Stimulated activated CD8-positive, alpha-beta memory T cell treated with anti-CD3 and anti-CD28 coated beads, Interleukin-12 subunit alpha, Interleukin-12 subunit beta, amount 100 ng/mL, for 24 hours (primary cell): ENCODE results near the gene SLC44A3.
A peak's percentile ranks its signal among the peaks of the same experiment; 100 is the strongest.

Experiments
- DNase-seq: peaks from one replicate; pipeline ENCODE4 v3.0.0-alpha.2; 2020; ENCODE audit errors: extremely low read depth

SLC44A3 gene

DNA sequence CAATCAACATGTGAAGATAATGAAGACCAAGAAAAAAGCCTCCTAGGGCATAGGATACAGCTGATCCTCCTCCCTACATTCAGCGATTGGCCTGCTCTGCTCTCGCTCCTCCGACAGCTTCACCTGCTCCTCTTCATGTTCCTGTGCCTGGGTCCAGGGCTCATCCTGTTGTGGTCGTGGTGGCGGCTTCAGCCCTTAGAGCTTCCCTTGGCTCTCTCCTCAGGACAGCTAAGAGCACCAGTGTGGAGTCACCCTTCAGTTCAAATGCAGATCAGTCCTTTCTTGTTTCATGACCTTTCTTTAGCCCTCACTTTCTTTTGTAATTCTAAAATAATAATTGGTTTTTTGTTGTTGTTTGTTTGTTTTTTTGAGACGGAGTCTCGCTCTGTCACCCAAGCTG, 88.0 kb downstream of the SLC44A3 start:
- DNase-seq: no peak

DNA sequence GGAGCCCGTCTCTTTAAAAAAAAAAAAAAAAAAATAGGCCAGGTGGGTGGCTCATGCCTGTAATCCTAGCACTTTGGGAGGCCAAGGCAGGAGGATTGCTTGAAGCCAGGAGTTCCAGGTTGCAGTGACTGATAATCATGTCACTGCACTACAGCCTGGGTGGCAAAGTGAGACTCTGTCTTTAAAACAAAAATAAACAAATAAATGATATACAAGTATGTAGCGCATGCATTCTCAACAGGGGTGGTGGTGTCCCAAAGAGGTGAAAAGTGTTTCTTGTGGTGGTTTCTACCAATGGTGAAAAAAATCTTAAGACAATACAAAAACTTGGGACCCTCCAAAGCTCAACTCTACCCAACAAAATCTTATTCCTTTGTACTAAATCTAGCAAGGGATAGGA, 88.8 kb downstream of the SLC44A3 start:
- DNase-seq: no peak

DNA sequence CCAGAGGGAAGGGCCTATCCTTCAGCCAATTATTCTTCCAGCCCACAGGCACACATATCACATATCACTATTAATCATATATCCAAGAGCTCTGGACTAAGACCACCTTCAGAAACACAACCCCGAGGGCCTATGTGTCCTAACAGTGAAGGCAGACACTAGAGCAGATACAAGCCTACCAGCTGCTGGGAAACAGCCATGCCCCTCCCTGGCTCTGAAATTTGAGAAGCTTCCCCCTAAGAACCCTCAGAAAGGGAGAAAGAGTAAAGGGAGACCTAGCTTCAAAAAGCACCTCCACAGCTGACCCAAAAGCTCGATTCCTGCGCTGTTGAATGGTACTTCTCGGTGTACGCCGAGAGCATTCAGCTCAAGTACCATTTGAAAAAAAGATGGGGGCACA, 89.3 kb downstream of the SLC44A3 start:
- no peak for DNase-seq

DNA sequence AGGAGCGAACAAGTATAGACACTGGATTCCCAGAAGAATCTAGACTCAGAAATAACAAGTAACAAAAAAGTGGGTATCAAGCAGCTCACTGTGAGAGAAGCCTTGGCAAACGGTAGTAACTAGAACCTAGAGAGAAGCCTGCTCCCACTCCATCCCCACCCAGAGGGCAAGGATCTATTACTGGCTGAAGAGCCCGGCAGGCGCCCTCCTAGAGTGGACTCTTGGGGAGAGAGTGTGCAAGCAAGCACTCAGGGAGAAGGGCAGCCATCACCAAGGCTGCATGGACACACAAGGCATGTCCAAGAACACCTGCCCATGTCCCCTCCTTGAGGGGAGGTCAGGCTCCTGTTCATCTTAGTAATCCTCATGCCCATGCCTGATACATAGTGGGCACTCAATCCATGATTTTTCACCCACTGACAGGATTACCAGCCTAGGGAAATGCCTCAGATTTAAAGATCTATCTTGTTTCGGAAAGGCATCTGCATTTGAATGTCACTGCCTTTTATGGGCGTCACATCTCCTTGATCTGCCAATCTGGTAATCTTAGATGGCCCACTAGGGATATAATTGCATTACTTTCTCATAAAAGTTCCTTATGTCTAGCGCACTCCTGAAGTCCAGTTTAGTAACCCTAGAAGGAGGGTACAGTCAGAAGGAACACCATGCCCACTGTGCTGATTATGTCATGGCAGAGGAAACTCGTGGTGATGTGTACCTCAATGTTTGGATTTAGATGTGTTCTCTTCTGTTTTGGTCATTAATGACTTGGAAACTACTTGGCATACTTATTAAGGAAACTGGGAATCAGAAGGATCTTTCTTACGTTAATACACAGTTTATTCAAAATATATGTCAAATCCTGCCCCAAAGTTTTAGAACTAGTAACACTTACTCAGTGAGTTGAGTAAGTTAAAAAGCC, 92.4 kb downstream of the SLC44A3 start:
- DNase-seq: no peak

DNA sequence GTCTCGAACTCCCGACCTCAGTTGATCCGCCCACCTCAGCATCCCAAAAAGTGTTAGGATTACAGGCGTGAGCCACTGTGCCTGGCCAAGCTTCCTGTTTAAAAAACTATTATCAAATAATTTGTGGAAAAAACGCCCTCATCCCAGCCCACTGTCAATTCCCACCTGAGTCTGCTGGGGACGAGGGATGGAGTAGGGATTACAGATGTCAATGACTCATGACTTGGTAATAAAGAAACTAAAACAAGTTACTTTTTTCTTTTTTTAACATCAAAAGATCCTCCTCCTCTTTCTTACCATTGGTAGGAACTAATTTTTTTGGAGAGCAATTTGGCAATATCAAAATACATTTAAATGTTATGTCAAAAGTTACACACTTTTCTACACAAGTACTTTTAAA, 97.1 kb downstream of the SLC44A3 start:
- DNase-seq: no peak

DNA sequence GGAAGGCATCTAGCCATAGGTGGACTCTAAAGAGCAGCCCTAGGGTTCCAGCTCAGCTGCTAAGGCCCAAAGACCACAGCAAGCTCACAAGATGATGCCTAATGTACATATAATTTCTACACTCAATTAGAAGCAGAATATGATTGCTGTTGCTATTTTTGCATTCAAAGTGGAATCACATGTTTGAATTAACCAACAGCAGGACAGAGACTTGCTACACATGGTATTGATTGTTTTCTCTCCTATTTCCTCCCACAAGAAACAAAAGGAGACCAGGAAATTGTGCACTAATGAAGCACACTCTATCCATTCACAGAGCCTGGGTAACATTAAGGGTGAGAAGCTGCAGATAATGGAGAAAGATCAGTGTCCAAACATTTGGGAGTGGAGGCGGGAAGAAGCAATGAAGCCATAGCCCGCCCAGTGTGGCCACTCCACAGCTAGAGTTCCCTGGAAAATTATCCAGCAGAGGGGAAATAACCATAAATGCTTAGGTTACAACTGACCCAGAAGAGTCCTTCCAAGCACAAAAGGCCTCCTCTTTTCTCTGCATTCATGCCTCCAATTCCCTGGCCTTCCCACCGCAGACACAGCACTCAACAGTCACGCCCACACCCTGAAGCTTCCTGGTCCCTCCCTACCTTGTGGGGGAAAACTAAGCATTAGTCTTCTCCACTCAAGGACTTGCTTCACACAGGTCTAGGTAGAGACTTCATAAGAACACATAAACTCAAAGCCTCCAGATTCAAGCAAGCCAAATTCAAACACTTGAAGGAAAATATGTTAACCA, 99.3 kb downstream of the SLC44A3 start:
- DNase-seq: no peak

DNA sequence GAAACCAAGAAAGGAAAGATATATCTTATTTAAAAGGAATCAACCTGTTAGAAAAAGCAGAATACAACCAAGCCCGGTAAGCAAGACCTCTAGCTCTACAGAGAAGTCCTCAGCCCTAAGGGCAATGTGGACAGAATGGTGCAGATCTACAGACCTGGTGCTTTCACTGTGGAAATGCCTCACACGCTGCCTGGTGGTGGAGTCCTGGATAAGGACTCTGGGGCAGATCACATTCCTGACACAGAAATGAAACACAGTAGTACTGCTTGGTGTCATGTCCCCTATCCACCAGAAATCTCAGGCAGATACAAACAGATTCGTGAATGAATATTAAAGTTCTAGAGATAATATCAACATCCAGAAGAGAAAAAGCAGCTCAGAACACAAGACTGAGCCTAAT, 99.9 kb downstream of the SLC44A3 start:
- no peak for DNase-seq

DNA sequence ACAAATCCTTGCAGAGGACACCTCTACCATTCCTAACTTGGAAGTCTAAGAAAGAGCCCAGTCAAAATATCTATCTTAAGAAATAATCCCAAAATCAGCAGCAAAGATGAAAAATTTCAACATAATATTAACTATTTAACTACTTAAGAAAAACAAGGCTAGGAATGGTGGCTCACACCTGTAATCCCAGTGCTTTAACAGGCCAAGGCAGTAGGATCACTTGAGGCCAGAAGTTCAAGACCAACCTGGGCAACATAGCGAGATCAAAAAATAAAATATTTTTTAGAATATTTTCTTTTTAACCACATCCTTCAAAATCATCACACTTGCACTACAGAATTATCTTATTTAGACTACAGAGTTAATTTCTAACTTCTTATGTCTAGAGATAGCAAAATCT, 101.8 kb downstream of the SLC44A3 start:
- DNase-seq: no peak

DNA sequence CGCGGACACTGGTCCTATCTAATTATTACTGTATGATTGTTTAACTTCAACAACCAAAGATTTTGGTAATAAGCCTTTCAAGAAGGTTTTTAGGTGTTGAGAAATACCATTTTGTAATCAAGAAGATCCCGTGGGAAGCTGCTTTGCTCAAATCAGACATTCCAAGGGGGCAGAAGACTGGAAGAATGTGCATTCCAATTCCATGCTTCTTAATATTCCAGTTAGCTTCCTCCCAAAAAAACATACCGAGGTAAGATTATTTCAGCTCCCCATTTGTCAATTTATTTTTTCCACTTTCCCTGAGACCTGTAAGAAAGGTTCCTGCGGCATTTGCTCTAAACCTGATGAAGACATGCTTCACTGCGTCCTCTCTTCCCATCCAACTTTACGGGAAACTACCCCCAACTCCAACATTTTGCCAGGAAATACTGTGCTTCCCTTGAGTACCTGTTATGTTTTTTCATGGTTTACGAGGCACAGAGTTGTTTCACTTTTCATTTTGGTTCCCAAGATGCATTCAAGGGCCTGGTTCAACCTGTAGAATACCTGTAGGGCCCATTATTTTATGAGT, 102.7 kb downstream of the SLC44A3 start:
- DNase-seq: no peak

DNA sequence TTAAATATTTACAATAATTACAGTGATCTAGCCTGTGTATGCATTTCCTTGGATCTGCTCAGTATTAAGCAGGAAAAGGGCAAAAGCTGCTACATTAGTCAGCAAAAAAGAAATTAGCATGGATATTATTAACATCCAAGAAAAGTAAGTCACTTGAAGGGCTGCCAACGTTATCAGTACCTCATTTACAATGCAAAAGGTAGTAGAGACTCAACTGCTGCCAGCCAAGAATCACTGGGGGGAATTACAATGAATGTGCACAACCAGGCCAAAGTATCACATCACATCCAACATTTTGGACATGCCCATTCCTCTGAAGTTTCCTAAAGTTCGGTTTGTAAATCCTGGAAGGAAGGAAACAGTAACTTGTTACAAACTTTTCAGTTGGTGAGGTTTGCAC, 104.8 kb downstream of the SLC44A3 start:
- no peak for DNase-seq

DNA sequence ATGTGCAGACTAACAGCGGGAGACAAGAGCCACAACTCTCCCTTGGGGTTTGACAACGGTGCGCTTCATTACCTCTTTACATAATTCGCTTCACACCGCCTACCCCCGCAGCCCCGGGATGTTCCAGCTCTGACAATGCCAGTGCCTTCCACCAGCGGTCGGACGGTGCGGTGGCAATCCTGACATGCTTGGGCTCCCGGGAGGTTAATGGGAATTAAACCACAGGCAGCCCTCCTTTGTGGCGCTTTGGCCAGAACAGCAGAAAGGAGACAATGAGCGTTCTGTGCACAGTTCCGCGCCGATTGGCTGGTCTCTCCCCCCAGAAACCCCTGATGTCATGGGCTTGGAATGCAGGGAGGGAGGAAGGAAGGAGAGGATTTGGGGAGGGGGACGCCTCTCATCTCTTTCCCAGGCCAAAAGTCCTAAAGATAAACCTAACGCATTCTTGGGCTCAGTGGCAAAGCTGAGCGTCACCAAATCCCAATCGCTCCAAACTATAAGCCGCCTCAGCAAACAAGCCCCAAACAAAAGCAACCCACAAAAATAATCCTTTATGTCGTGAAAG, 105.5 kb downstream of the SLC44A3 start:
- no peak for DNase-seq

DNA sequence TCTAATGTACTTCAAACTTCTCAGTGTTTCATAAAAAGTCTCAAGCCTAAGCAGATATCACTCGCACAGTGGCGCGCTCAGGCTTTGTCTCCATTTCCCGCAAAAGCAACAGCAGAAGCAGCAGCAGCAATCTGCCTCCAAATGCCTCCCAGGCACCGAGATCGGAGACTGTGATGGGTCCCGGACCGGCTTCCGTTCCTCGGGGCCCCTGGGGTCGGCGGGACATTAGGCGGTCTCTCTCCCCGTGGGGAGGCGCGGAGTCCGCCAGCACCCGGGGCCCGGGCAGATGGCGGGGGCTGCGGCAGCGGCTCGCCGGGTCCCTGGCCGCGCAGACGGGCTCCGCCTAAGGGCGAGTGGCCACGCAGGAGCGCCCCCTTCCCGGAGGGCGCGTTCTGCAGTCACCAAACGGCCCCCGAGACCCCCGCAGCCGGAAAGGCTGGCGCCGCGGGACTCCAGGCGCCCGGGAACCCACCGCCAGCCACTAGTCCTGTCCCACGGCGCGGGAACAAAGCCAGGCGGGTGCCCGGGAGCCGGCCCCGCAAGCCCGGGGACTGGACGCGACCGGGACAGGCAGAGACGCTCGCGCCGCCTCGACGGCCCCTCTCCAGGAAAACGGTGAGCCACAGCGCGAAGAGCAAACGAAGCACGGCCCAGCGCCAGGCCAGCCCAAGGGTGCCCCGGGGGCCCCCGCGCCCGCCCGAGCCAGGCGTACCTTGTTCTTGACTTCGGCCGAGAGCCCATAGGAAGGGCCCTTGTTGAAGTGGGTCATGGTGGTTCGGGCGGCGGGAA, 106.2 kb downstream of the SLC44A3 start:
- DNase-seq: no peak

DNA sequence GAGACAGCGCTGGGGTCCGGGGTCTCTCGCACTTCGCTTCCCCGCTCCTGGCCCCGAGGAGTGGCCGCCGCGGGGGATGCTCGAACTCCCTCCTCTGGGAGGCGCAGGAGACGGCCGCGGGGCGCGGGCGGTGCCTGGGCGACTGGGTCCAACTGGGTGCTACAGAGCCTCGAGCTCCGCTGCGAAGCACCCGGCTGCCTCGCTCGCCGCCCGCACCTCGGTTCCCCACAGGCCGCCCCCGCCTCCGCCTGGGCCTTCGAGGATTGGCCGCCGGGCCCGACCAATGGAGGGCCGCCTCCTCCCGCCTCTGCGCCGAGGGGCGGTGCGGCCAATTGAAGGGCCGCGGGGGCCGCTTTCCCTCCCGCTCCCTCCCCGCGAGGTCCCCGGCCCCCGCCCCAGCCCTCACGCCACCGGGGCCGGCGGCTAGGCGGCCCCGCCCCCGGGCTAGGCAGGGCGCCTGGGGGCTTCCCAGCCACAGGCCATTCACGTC, 106.8 kb downstream of the SLC44A3 start, which contains the start of gene CNN3:
CNN3 (minus strand) TSS at position 196 of the 490 bp plus-strand sequence. CDS start 216 bp downstream, outside the sequence.
- DNase-seq: peak; percentile 33

DNA sequence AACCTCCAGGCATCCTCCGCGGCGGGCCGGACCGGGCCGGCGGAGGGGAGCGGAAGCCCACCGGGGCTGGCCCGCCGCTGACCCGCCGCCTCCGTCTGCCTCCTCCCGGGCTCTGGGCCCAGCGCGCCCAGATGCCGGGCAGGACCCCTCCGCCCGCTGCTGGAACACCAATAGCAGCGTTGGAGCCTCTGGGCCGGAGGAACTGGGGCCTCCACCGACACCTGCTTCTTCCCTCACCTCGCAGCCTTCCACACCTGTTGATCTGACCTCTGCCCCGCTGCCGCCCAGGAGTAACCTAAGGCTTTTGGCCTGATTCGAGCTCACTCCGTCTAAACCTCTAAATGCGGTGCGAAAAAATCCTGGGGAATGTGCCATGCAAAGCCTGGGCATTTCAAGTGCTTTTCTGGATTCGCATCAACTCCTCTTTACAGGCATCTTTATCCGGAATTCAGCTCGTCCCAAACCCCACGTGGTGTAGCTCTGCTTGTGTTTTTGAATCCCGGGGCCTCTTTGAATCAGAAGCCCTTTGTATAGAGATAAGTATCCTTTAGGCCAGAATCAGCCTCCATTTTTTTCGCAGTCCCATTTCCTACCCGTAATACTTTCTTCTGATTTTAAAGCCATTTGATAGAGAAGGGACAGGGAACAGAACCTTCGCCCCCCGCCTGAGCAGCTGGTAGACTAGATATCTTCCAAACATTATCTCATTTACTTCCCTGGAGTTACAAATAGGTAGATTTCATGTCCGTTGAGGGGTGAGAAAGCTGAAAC, 107.4 kb downstream of the SLC44A3 start:
- no peak for DNase-seq

DNA sequence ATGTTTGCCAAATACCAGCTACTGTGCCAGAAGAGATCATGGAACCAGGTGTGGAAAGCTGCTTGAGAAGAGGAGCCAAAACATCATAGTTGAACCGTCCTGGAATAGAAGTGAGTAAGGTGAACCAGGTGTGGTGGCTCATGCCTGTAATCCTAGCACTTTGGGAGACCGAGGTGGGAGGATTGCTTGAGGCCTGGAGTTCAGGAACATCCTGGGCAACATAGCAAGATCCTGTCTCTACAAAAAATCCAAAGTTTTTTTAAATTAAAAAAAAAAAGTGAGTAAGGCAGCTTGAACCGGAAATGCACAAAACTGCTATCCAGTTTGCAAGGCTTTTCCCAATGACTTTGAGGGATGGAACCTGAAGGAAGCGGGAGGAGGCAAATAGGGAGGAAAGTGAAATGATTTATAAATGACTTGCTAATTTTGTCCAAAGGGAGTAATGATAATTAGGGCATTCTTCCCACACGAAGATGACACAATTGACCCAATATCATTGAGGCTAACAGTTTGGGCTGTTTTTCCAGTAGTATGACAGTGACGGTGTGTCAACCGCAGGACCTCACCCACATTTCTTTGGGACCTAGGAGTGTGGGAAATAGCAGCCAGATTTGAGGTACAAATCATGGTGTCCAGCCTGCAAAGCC, 108.3 kb downstream of the SLC44A3 start:
- DNase-seq: no peak

DNA sequence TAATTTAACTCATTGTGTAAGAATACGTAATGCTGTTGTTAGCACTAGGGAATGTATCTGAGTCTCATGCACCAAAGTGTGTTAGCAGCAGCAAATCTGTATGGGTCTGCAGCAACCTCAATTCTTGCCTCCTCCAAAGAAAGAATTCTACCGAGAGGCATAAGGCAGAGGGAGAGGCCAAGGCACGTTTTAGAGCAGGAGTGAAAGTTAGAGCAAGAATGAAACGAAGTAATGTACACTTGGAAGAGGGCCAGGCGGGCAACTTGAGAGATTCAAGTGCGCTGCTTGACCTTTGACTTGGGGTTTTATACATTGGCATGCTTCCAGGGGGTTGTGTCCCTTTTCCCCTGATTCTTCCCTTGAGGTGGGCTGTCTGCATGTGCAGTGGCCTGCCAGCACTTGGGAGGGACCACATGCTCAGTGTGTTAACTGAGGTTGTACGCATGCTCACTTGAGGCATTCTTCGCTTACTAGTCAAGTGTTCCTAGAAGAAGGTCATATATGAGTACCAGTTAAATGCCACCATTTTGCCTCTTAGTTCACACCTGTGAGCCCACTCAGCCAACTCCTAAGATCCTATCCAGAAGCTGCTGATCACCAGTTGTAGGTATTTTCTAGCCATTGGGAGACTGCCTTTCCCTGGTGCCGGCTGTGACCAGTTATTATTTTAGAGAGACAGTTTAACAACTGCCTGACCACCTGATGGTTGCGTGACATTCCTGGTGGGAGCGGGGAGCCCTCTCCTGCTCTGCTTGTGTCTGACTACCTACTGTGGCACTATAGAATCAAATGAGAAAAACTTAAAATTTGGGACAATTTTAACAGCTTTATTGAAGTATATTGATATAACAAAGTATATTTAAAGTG, 109.4 kb downstream of the SLC44A3 start:
- DNase-seq: no peak

DNA sequence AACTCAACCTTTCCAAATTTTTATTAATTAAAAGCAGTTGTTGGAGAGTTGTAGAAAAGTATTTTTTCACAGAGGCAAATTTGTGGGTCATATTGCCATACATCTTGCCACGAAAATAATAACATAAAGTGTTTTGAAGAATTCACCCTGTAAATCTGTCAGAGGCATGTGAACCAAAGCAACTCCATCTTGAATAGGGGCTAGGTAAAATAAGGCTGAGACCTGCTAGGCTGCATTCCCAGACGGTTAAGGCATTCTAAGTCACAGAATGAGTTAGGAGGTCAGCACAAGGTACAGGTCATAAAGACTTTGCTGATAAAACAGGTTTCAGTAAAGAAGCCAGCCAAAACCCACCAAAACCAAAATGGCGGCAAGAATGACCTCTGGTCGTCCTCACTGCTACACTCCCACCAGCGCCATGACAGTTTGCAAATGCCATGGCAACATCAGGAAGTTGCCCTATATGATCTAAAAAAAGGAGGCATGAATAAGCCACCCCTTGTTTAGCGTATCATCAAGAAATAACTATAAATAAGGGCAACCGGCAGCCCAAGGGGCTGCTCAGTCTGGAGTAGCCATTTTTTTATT, 111.2 kb downstream of the SLC44A3 start:
- no peak for DNase-seq

DNA sequence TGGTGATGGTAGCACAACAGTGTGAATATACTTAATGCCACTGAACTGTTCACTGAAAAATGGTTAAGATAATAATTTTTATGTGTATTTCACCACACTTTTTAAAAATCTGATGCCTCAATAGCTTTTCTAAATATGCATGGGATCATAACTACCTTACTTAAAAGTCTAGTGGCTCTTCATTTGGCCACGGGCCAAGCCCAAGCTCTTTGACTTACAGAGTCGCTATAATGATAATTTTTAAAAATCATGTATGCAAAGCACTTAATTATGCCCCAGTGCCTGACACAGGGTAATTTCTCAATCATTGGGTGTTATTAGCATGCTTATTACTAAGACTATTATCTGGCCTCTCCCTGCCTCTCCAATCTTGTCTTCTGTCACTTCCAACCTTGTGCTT, 114.4 kb downstream of the SLC44A3 start:
- DNase-seq: no peak

DNA sequence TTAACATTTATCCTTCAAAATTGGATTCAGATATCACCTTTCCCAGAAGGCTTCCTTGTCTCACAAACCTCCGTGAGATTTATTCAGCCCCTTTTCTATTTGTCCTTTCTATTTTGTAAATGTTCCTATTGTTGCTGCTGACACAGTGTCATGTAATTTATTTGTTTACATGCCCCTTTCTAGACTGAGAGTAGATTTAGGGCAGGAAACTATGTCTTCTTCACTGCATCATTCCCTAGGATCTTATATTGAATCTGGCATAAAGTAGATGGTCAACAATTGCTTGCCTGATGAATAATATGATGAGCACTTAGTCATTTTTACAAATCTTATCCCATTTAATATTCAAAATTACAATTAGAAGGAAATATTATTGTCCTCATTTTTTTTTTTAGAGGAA, 114.9 kb downstream of the SLC44A3 start:
- DNase-seq: no peak
